Right renal pelvis (tissue), 4 donors: Measurements from ENCODE around the gene SYT13. TPM values are rescaled to one million over a fixed set of nuclear protein-coding genes. Genes with fewer than 3 reads are reported as not detected.
"Not testable (repeated sequence)": the region's sequence is repeated elsewhere in the genome, so short reads cannot be mapped to it uniquely, and the experiment has no call there.

Source experiments
- DNase-seq, 4 donors: peaks; one replicate each; pipeline ENCODE4 v3.0.0-alpha.2; 2013; ENCODE audit warnings: low read depth in 4 of 4, low spot score in 3 of 4, missing footprints in 1 of 4
- polyA plus RNA-seq, 4 donors: library from polyadenylated mRNA; unstranded; fragments of 120-200 nt; gene quantifications; one replicate each; pipeline ENCODE4 v1.2.1, GENCODE V29; 2013; ENCODE audit not compliant: insufficient read length in 4 of 4

SYT13 gene
- polyA plus RNA-seq, 4 donors = 11.5 to 15.7 (median 13.7) TPM

GRCh38 chr11:45252134-45252856 is 33.8 kb downstream of the SYT13 start:
- DNase-seq = peak in 2 of 4 donors; percentile 7 to 22

GRCh38 chr11:45250035-45250718 is 36.0 kb downstream of the SYT13 start:
- peak in 3 of 4 donors; percentile 16 to 28 (median 27) for DNase-seq

DNA sequence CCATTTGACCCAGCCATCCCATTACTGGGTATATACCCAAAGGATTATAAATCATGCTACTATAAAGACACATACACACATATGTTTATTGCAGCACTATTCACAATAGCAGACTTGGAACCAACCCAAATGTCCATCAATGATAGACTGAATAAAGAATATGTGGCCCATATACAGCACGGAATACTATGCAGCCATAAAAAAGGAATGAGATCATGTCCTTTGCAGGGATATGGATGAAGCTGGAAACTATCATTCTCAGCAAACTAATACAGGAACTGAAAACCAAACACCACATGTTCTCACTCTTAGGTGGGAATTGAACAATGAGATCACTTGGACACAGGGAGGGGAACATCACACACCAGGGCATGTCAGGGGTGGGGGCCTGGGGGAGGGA is 36.8 kb downstream of the SYT13 start:
- not testable (repeated sequence) for DNase-seq

DNA sequence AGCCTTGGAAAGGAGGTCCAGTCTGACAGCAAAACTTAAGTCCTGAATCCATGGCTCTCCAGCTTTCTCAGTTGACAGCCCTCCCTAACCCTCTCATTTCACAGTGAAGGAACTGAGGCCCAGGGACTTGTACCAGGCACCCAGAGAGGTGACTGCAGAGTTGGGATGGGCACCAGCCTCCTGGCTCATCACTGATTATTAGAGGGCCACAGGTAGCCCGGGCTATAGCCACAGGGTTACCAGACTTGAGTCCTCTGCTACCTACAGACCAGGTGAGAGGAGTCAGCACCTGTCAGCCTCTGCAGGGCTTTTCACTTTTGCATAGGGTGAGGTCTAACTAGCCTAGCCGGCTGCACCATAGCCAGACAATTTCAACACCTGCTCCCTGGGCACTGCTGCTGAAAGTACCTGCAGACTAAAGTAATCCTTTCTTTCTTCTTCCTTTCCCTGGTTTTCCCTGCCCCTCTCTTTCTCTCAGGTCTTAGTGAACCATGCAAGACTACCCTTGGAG is 37.6 kb downstream of the SYT13 start:
- no peak for DNase-seq

DNA sequence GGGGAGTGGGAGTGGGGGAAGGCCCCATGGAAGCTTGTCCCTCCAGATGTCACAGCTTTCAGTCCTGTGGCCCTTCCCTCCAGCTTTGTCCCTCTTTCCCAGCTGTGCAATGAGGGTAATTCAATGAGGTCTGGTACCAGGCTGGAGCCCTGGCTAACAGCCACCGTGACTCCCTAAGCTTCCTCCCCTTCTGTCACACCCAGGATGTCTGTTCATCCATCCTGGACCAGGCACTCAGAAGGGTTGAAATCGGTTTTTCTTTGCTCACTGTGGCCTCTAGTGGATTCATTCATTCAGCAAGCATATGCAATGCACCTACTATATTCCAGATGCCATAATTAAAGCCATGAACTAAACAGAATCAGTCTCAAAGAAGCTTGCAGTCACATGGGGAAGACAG is 38.7 kb downstream of the SYT13 start:
- no peak for DNase-seq

DNA sequence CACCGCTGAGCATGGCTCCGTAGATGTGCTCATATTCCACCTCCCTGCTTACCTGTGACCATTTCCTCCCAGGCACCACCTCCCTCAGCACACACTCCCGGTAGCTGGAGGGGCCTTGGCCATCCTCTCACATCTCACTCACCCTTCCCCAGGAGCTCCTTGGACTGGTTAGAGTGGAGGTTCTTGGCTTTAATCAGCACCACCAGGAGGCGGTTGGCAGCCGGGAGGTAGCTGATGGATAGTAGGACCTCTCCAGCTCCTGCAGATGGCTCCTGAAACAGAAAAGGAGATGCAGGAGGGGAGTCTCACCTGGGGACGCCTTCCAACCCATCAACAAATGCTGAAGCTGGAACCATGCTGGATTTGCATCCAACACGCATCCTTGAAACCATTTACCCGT is 39.9 kb downstream of the SYT13 start:
- no peak for DNase-seq

- DNase-seq = no peak
These were observed 40.7 kb downstream of the SYT13 start for GRCh38 chr11:45245218-45246045.

GRCh38 chr11:45243967-45244366 is 42.2 kb downstream of the SYT13 start:
- no peak for DNase-seq

DNA sequence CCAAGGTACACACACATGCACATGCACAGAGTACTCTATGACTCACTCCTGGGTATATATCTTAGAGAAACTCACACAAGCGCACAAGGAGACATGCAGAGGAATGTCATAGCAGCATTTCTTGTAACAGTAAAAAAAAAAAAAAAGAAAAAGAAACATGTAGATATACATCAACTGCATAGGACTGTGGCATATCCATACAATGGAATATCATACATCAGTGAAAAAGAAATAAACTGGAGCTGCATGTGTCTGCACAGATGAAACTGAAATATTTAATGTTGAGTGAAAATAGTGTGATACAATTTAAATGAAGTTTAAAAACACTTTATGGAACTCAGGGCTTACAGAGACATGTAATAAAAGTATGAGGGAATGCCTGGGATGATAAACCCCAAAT is 46.4 kb downstream of the SYT13 start:
- DNase-seq = no peak

GRCh38 chr11:45238724-45239123 is 47.4 kb downstream of the SYT13 start:
- DNase-seq = no peak

- DNase-seq = no peak
These were observed 48.3 kb downstream of the SYT13 start for GRCh38 chr11:45237711-45238315.

DNA sequence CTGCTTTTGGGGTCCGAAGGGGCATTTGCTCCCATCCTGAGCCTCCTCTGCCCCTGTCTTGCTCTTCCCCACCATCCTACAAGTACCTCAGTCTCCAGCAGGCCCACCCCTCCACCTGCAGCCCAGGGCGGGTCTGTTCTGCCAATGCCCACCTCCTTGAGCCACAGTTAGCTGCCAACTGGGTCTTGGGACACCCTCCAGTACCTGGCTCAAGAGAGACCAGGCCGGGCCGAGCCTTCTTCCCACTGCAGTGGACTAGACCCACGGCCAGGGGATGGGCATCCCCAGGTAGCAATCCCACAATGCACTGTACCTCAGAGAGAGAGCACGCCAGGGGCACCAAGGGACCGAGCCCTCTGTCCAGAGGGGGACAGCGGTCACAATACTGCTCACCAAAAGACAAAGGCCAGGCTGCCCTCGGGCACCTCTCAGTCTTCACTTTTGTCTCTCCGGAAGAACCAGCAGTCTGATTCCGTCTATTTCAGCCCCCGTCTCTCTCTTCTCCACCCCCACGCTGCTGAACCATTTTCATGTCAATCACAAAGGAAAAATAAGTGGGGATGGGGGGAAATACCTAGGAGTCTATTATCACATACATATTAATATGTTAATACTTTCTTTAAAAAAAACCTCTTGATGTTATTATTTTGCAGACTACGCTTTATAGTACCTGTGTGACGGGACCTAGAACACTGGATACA is 51.7 kb downstream of the SYT13 start:
- no peak for DNase-seq

DNA sequence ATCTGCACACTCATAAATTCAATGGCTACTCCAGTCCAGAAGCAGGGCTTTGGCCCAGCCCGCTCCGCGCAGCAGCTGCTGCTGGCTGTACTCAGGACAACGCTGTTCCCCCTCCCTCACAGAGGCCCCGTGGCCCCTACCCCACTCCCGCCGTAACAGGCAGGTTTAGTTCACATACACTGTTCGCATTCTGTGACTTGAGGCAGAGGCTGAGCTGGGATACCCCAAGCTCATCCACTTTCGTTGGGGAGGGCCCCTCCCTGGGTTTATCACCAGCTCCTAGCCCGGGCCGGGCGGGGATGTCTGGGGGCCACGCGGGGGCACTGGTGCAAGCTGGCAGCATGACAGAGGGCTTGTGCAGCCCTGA is 52.4 kb downstream of the SYT13 start:
- no peak for DNase-seq

GRCh38 chr11:45233121-45233803 is 52.9 kb downstream of the SYT13 start:
- peak in 1 of 4 donors; percentile 31 for DNase-seq

- no peak for DNase-seq
These were observed 53.6 kb downstream of the SYT13 start for GRCh38 chr11:45232341-45233080.

DNA sequence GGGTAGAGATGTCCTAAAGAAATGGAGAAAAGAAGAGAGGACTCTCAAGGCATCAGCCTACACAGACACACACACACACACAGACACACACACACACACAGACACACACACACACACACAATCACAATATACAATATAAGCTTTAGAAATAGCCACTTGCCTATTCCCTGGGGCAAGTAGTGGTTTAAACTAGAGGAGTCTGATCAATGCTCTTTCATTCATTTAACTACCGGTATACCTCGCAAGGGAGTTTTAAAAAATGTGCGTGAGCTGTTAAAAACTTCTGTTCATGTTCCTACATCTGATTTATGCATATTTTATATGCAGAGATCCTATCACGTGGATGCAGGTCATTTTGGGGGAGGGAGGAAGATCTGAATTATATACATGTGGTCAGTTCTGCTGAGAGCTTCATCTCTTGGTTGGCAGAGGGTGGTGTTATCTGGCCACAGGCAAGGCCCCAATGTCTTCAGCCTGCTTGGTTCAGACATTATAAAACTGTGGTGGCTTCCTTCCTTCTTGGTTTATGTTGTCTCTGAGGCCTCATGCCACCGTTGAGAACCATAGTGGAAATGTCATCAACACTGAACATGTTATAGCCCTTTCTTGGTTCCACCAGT is 56.6 kb downstream of the SYT13 start:
- no peak for DNase-seq

DNA sequence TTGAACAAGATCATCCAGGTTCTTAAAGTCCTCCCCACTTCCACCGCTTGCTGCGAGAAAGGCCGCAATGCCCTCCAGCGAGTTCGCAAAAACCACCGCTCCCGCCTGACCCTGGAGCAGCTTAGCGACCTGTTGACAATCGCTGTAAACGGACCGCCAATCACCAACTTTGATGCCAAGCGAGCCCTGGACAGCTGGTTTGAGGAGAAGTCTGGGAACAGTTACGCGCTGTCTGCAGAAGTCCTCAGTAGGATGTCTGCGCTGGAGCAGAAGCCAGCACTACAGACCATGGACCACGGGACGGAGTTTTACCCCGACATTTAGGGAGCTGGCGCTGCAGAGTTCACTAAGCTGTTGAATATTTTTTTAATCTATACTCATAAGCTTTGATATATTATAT is 58.3 kb downstream of the SYT13 start:
- no peak for DNase-seq

DNA sequence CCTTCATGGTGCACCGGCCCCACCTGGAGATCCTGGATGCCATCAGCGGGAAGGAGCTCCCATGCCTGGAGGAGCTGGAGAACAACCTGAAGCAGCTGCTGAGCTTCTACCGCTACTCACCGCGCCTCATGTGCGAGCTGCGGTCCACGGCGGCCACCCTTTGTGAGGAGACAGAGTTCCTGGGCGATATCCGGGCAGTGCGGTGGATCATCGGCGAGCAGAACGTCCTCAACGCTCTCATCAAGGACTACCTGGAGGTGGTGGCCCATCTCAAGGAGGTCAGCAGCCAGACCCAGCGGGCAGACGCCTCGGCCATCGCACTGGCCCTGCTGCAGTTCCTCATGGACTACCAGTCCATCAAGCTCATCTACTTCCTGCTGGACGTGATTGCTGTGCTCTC is 59.2 kb downstream of the SYT13 start:
- DNase-seq = no peak
